Measurements from ENCODE around the gene URB1.

DNA sequence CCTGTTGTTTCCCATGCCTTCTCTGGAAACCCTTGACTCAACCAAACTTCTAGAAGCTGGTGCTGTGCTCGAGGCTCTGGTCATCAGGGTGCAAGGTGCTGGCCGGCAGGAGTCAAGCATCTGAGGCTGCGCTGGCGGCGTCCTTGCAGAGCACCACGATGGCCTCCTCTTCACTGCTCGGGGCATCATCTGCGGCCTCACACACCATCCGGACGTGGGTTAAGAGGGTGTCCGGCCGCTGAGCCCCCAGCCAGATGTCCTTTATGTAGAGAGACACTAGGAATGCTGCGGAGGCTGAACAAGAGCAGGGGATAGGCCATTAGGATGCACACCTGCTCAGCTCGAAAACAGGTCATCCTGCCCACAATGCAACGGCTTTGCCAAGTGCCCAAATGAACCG lies 78.0 kb downstream of the URB1 start:
- TF ChIP-seq, protein P1, sequence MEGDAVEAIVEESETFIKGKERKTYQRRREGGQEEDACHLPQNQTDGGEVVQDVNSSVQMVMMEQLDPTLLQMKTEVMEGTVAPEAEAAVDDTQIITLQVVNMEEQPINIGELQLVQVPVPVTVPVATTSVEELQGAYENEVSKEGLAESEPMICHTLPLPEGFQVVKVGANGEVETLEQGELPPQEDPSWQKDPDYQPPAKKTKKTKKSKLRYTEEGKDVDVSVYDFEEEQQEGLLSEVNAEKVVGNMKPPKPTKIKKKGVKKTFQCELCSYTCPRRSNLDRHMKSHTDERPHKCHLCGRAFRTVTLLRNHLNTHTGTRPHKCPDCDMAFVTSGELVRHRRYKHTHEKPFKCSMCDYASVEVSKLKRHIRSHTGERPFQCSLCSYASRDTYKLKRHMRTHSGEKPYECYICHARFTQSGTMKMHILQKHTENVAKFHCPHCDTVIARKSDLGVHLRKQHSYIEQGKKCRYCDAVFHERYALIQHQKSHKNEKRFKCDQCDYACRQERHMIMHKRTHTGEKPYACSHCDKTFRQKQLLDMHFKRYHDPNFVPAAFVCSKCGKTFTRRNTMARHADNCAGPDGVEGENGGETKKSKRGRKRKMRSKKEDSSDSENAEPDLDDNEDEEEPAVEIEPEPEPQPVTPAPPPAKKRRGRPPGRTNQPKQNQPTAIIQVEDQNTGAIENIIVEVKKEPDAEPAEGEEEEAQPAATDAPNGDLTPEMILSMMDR (IDR thresholded peaks at IDR 0.05), result no peak
- TF ChIP-seq POLR2A (IDR thresholded peaks at IDR 0.05), result no peak

Data from heart left ventricle (tissue), 13 donors.